SK-N-SH (cell line): ENCODE results near the gene AFF1.

Experiments
- CTCF ChIP-seq: fragments of 200-600 bp; sonication (generic); IDR thresholded peaks from 2 replicates; pipeline ENCODE4 v1.6.1; 2017; ENCODE audit warnings: antibody characterized with exemption, mild to moderate bottlenecking, moderate library complexity
- EP300 ChIP-seq, 2 experiments: IDR thresholded peaks; 2 replicates each; pipeline versions ENCODE4 v1.4.0 to v1.6.1; 2012; ENCODE audit warnings: borderline replicate concordance in 1 of 2, low read depth in 1 of 2, low read length in 1 of 2
- EZH2phosphoT487 ChIP-seq: fragments of 200-600 bp; sonication (generic); IDR thresholded peaks from 2 replicates; pipeline ENCODE4 v1.6.1; 2017; ENCODE audit warnings: low read depth, mixed run types, mild to moderate bottlenecking, antibody characterized with exemption, moderate library complexity, borderline replicate concordance
- FOXM1 ChIP-seq: IDR thresholded peaks from 2 replicates; pipeline ENCODE4 v1.4.0; 2012; ENCODE audit warnings: low read depth, mild to moderate bottlenecking
- GATA2 ChIP-seq: sonication (generic); formaldehyde crosslinking; IDR thresholded peaks from 2 replicates; pipeline ENCODE4 v1.5.0; 2020; ENCODE audit warnings: mild to moderate bottlenecking, missing genetic modification reagents
- JUND ChIP-seq: IDR thresholded peaks from 2 replicates; pipeline ENCODE4 v1.4.0; 2012
- MAX ChIP-seq: IDR thresholded peaks from 2 replicates; pipeline ENCODE4 v1.4.0; 2012; ENCODE audit warnings: low read depth
- POLR2AphosphoS5 ChIP-seq: IDR thresholded peaks from 2 replicates; pipeline ENCODE4 v1.6.1; 2012; ENCODE audit warnings: low read depth, low read length
- SIN3A ChIP-seq: IDR thresholded peaks from 2 replicates; pipeline ENCODE4 v1.6.1; 2012; ENCODE audit warnings: low read depth, mild to moderate bottlenecking, low read length, moderate library complexity, borderline replicate concordance
- SMC3 ChIP-seq: IDR thresholded peaks from 2 replicates; pipeline ENCODE4 v1.6.1; 2012; ENCODE audit warnings: low read depth, low read length, improper control_type of control experiment
- TAF1 ChIP-seq: IDR thresholded peaks from 2 replicates; pipeline ENCODE4 v1.6.1; 2012; ENCODE audit warnings: low read depth, mild to moderate bottlenecking, low read length, moderate library complexity, borderline replicate concordance
- YY1 ChIP-seq: IDR thresholded peaks from 2 replicates; pipeline ENCODE4 v1.4.0; 2012; ENCODE audit warnings: low read depth, mild to moderate bottlenecking
- ZBTB33 ChIP-seq: IDR thresholded peaks from 2 replicates; pipeline ENCODE4 v1.4.0; 2012; ENCODE audit warnings: low read depth, borderline replicate concordance

DNA sequence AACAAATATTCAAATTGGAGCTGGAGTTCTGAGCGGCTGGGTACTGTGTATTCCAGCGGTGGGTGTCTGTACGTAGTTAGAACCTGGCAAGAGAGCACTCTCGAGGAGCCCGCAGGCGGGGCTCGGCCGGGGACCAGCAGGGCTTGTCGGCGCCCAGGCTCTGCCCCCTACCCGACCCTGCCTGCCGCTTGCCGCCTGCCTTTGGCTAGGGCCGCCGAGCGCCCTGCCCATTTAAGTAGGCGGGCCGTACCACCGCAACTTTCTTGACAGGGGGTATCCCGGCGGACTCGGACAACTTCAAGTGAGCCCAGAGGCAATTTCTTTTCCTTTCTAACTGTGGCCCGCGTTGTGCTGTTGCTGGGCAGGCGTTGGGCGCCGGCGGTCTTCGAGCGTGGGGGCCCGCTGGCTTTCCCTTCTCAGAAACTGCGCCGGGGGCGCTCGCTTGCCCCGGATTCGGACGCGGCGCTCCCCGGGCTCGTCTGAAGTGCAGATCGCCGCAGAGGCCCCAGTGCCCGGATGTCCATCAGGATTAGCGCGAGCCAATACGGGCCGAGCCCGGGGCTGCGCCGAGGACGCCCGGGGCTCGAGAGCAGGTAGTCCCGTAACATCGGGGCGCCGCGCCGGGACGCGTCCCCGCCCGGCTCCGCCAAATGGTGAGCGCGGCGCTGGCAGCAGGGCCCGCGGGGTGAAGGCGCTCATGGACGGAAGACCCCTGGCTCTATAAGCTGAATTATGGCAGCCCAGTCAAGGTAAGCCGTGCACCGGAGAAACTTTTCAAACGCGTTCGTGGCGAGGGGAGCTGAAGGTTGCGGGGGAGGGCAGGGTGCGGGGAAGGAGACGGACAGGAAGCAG lies 72.1 kb downstream of the AFF1 start:
- TF ChIP-seq CTCF (peak; percentile 3; the same call in 1 of the 2 replicates), EZH2phosphoT487 (no peak), FOXM1 (no peak), GATA2 (CRISPR knock-in tag) (no peak), YY1 (peak; percentile 35; the same call in 1 of the 2 replicates), EP300 (IDR thresholded peaks at IDR 0.05; ENCODE audit: borderline replicate concordance in 1 of 2, low read depth in 1 of 2, low read length in 1 of 2) (peak in 1 of 2 experiments; percentile 5; a peak in 1 of 4 replicates), ZBTB33 (no peak), MAX (peak; percentile 40; the same call in 1 of the 2 replicates), JUND (no peak), SIN3A (peak; percentile 81; the same call in 1 of the 2 replicates), TAF1 (peak; percentile 99), SMC3 (peak; percentile 2; the same call in 1 of the 2 replicates), POLR2AphosphoS5 (peak; percentile 99)
